Stimulated activated CD8-positive, alpha-beta memory T cell treated with anti-CD3 and anti-CD28 coated beads, Interleukin-12 subunit alpha, Interleukin-12 subunit beta, amount 100 ng/mL, for 24 hours (primary cell): ENCODE results near the gene HPGDS.

Source experiments
- DNase-seq: peaks from one replicate; pipeline ENCODE4 v3.0.0-alpha.2; 2020; ENCODE audit errors: extremely low read depth

The HPGDS gene

DNA sequence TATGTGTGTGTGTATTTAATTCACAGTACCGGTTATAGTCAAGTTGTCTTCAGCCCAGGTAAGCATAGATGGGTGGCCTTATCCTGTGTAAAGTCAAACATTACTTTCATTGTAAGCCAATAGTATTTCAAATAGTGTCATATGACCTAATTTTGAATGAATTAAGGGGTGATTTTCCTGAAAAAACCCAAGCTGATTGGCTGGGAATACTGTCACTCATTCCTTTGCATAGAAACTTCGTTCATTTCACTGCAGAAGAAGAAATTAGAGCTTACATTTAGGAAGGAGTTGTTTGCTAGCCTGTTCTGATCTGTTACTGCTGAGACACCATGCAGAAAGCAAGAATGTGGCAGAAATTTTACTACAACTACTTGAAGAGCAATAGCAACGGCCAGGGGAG, 89.6 kb downstream of the HPGDS start:
- DNase-seq: no peak

DNA sequence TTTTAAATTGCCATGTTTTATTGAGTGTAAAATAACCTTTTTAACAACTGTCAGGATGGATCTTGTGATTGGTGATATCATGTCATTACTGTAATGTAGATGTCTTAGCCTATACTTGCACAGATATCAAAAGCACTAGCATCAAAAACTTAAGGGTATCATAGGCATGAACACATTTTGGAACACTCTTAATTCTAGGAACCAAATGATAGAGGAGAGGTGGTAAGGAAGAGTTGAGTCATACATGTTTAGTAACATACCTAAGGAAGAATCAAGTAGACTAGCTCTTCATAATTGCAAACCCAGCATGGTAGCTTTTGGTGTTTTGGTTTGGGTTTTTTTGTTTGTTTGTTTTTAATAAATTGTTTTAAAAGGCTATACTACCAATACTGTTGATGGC, 91.5 kb downstream of the HPGDS start:
- DNase-seq: no peak
